H9 (cell line): ENCODE data around the gene BRD8. TPM values are rescaled to one million over a fixed set of nuclear protein-coding genes. Genes with fewer than 3 reads are reported as not detected.
A peak's percentile ranks its signal among the peaks of the same experiment; 100 is the strongest.

Experiments
- DNase-seq: peaks from one replicate; pipeline ENCODE4 v3.0.0-alpha.2; 2017
- H2AFZ ChIP-seq: one replicate; pipeline ENCODE4 v1.6.1; 2013; ENCODE audit warnings: mild to moderate bottlenecking, low read length, control low read depth, moderate library complexity
- H2AK5ac ChIP-seq: 2 replicates; pipeline ENCODE4 v1.6.1; 2013; ENCODE audit warnings: low read length, control low read depth, mixed read lengths; ENCODE audit not compliant: insufficient read length
- H2BK120ac ChIP-seq: one replicate; pipeline ENCODE4 v1.6.1; 2013; ENCODE audit warnings: low read depth, mild to moderate bottlenecking, low read length, control low read depth, inconsistent platforms; ENCODE audit not compliant: poor library complexity, severe bottlenecking
- H2BK12ac ChIP-seq: 2 replicates; pipeline ENCODE4 v1.6.1; 2013; ENCODE audit warnings: low read length, control low read depth, mixed read lengths, low read depth; ENCODE audit not compliant: insufficient read length
- H2BK15ac ChIP-seq: 2 replicates; pipeline ENCODE4 v1.6.1; 2013; ENCODE audit warnings: low read depth, low read length, control low read depth
- H2BK20ac ChIP-seq: one replicate; pipeline ENCODE4 v1.6.1; 2013; ENCODE audit warnings: low read depth, mild to moderate bottlenecking, low read length, control low read depth, inconsistent platforms; ENCODE audit not compliant: poor library complexity, severe bottlenecking
- H2BK5ac ChIP-seq: 2 replicates; pipeline ENCODE4 v1.6.1; 2013; ENCODE audit warnings: low read length, control low read depth, mixed read lengths; ENCODE audit not compliant: insufficient read length
- H3K14ac ChIP-seq: 2 replicates; pipeline ENCODE4 v1.6.1; 2013; ENCODE audit warnings: low read length, control low read depth; ENCODE audit not compliant: insufficient read depth
- H3K18ac ChIP-seq: 2 replicates; pipeline ENCODE4 v1.6.1; 2013; ENCODE audit warnings: low read depth, mild to moderate bottlenecking, mixed read lengths, low read length, control low read depth; ENCODE audit not compliant: insufficient read length
- H3K23ac ChIP-seq: 2 replicates; pipeline ENCODE4 v1.6.1; 2013; ENCODE audit warnings: low read length, control low read depth, mixed read lengths, low read depth; ENCODE audit not compliant: insufficient read length
- H3K23me2 ChIP-seq: 2 replicates; pipeline ENCODE4 v1.6.1; 2013; ENCODE audit warnings: low read depth, mild to moderate bottlenecking, mixed read lengths, low read length, control low read depth; ENCODE audit not compliant: insufficient read length, poor library complexity, severe bottlenecking
- H3K27ac ChIP-seq: 2 replicates; pipeline ENCODE4 v1.5.1; 2013; ENCODE audit warnings: low read length, control low read depth, mixed read lengths, low read depth; ENCODE audit not compliant: insufficient read length
- H3K27me3 ChIP-seq: 2 replicates; pipeline ENCODE4 v1.6.1; 2013; ENCODE audit warnings: low read length, control low read depth, inconsistent platforms; ENCODE audit not compliant: insufficient read depth
- H3K4ac ChIP-seq: 2 replicates; pipeline ENCODE4 v1.6.1; 2013; ENCODE audit warnings: low read depth, mild to moderate bottlenecking, control low read depth, inconsistent platforms, low read length, moderate library complexity
- H3K4me1 ChIP-seq: 2 replicates; pipeline ENCODE4 v1.6.1; 2013; ENCODE audit warnings: low read length, control low read depth, inconsistent platforms; ENCODE audit not compliant: insufficient read depth
- H3K4me2 ChIP-seq: 2 replicates; pipeline ENCODE4 v1.6.1; 2013; ENCODE audit warnings: low read length, control low read depth, mixed read lengths; ENCODE audit not compliant: insufficient read length, insufficient read depth
- H3K56ac ChIP-seq: 2 replicates; pipeline ENCODE4 v1.6.1; 2013; ENCODE audit warnings: low read depth, mild to moderate bottlenecking, mixed read lengths, low read length, control low read depth; ENCODE audit not compliant: insufficient read length
- H3K79me1 ChIP-seq: 2 replicates; pipeline ENCODE4 v1.6.1; 2013; ENCODE audit warnings: low read depth, mild to moderate bottlenecking, moderate library complexity, low read length, control low read depth, inconsistent platforms; ENCODE audit not compliant: insufficient read depth, poor library complexity, severe bottlenecking
- H3K79me2 ChIP-seq: 2 replicates; pipeline ENCODE4 v1.6.1; 2013; ENCODE audit warnings: low read length, control low read depth, inconsistent platforms; ENCODE audit not compliant: insufficient read depth
- H3K9ac ChIP-seq: 2 replicates; pipeline ENCODE4 v1.6.1; 2013; ENCODE audit warnings: low read length, control low read depth, mixed read lengths; ENCODE audit not compliant: insufficient read length; ENCODE audit errors: extremely low read depth
- H3K9me3 ChIP-seq: one replicate; pipeline ENCODE4 v1.6.1; 2013; ENCODE audit warnings: low read depth, low read length, inconsistent platforms; ENCODE audit not compliant: control insufficient read depth
- H3T11ph ChIP-seq: one replicate; pipeline ENCODE4 v1.6.1; 2013; ENCODE audit warnings: mild to moderate bottlenecking, low read length, control low read depth, inconsistent platforms
- H4K20me1 ChIP-seq: one replicate; pipeline ENCODE4 v1.6.1; 2013; ENCODE audit not compliant: control insufficient read depth, insufficient read length, insufficient read depth
- H4K5ac ChIP-seq: 2 replicates; pipeline ENCODE4 v1.6.1; 2013; ENCODE audit warnings: low read depth, mild to moderate bottlenecking, mixed read lengths, low read length, control low read depth; ENCODE audit not compliant: insufficient read length
- H4K8ac ChIP-seq: replicated peaks from 2 replicates; pipeline ENCODE4 v1.6.1; 2013; ENCODE audit warnings: low read length, control low read depth, mixed read lengths, low read depth; ENCODE audit not compliant: insufficient read length
- H4K91ac ChIP-seq: 2 replicates; pipeline ENCODE4 v1.6.1; 2013; ENCODE audit warnings: low read depth, mild to moderate bottlenecking, moderate library complexity, mixed read lengths, low read length, control low read depth; ENCODE audit not compliant: insufficient read length
- H3K27ac Mint-ChIP-seq, 3 experiments: 2 replicates in 2 of 3; 3 replicates in 1 of 3; pipeline ENCODE4 v1.8.0; 2020 to 2021; ENCODE audit warnings: mixed read lengths in 3 of 3, mild to moderate bottlenecking in 1 of 3, moderate library complexity in 1 of 3
- H3K27me3 Mint-ChIP-seq: 2 replicates; pipeline ENCODE4 v1.8.0; 2021; ENCODE audit warnings: low read depth, mild to moderate bottlenecking, moderate library complexity, mixed read lengths
- H3K36me3 Mint-ChIP-seq, 3 experiments: 2 replicates in 2 of 3; 3 replicates in 1 of 3; pipeline ENCODE4 v1.8.0; 2020 to 2021; ENCODE audit warnings: low read depth in 3 of 3, mixed read lengths in 3 of 3; ENCODE audit not compliant: insufficient read depth in 1 of 3
- H3K4me1 Mint-ChIP-seq, 2 experiments: 2 replicates each; pipeline ENCODE4 v1.8.0; 2020; ENCODE audit warnings: mixed read lengths in 2 of 2
- H3K4me3 Mint-ChIP-seq, 2 experiments: 2 replicates in 1 of 2; 3 replicates in 1 of 2; pipeline ENCODE4 v1.8.0; 2020 to 2021; ENCODE audit warnings: mild to moderate bottlenecking in 2 of 2, mixed read lengths in 2 of 2, moderate library complexity in 1 of 2
- H3K9me3 Mint-ChIP-seq, 2 experiments: 2 replicates in 1 of 2; 3 replicates in 1 of 2; pipeline ENCODE4 v1.8.0; 2020; ENCODE audit warnings: mild to moderate bottlenecking in 2 of 2, mixed read lengths in 2 of 2, moderate library complexity in 1 of 2
- CTCF ChIP-seq: fragments of 200-600 bp; sonication (generic); conservative IDR thresholded peaks from 3 replicates; pipeline ENCODE4 v1.8.0; 2021; ENCODE audit warnings: antibody characterized with exemption, mild to moderate bottlenecking
- WGBS: extraction: QIAGEN DNeasy Blood & Tissue Kit; methylation state at CpG from one replicate; pipeline ENCODE4 v1.1.7; 2013; ENCODE audit warnings: missing lambda C conversion rate, low lambda C conversion rate, mixed read lengths; ENCODE audit not compliant: insufficient read length; ENCODE audit errors: extremely low coverage; 5-methylcytosine and 5-hydroxymethylcytosine counted together
- total RNA-seq: library from RNA; stranded (reverse); gene quantifications from 2 replicates; pipeline ENCODE4 v1.2.1, GENCODE V29; 2021

BRD8 gene
- total RNA-seq, 1 experiment from 2014 or later: 67.9 TPM

- Histone ChIP-seq H4K20me1 (no peaks in the 10 kb centered on the region), H2BK20ac (no peak overlapping the region), H3K27ac (no peak overlapping the region), H3K79me1 (no peaks in the 10 kb centered on the region), H3K27me3 (no peaks in the 10 kb centered on the region), H3K23ac (no peak overlapping the region), H3K4me2 (no peak overlapping the region), H3K4me1 (no peaks in the 10 kb centered on the region), H3K23me2 (no peaks in the 10 kb centered on the region), H3K56ac (no peak overlapping the region), H2AFZ (no peak overlapping the region), H2BK12ac (no peak overlapping the region), H2BK15ac (no peak overlapping the region), H4K91ac (no peak overlapping the region), H3K9me3 (no peaks in the 10 kb centered on the region), H2AK5ac (no peak overlapping the region), H3K4ac (no peak overlapping the region), H3K79me2 (no peaks in the 10 kb centered on the region), H3T11ph (no peak overlapping the region), H4K5ac (no peak overlapping the region), H2BK120ac (no peak overlapping the region), H3K18ac (no peak overlapping the region), H4K8ac (no peak overlapping the region), H2BK5ac (no peak overlapping the region), H3K14ac (no peak overlapping the region), H3K9ac (no peak overlapping the region)
- no peak for DNase-seq
- no peak overlapping the region for H3K4me3 Mint-ChIP-seq
- no peaks in the 10 kb centered on the region for H3K4me1 Mint-ChIP-seq
- H3K27me3 Mint-ChIP-seq: no peaks in the 10 kb centered on the region
- TF ChIP-seq CTCF: no peak
- H3K27ac Mint-ChIP-seq: peak overlapping the region in 1 of 3 experiments; percentile 61; a peak in 2 of 7 replicates
- no CpG with 5 or more reads among the region's 3 CpGs for WGBS
- H3K9me3 Mint-ChIP-seq: no peaks in the 10 kb centered on the region
- H3K36me3 Mint-ChIP-seq: peaks cover 42 to 88% (median 87%) of the 10 kb centered on the region in 3 experiments; a peak in 6 of 7 replicates
Observed at GRCh38 chr5:138188626-138189025, 10.2 kb upstream of the BRD8 start.
